ENCODE data around the gene STPG3. TPM values are rescaled to one million over a fixed set of nuclear protein-coding genes. Genes with fewer than 3 reads are reported as not detected.
A peak's percentile ranks its signal among the peaks of the same experiment; 100 is the strongest.

Gene STPG3
- total RNA-seq = not detected

GRCh38 chr9:137251194-137251461 is at the start of gene STPG3:
TSS of gene STPG3 (plus strand) at chr9:137251286. CDS start at chr9:137251287, 1 bp downstream.
- no peaks in the 10 kb centered on the region for H3K27me3 ChIP-seq
- H3K9me3 ChIP-seq = no peaks in the 10 kb centered on the region
- TF ChIP-seq CTCF (IDR thresholded peaks at IDR 0.05) = no peak
- no peaks in the 10 kb centered on the region for H3K36me3 ChIP-seq
- H3K27ac ChIP-seq = no peak within 1 kb of the TSS
- no peak within 1 kb of the TSS for H3K4me3 ChIP-seq
- peaks cover 6 to 11% of the 10 kb centered on the region in 2 donors for H3K4me1 ChIP-seq
- intact Hi-C loops (cut with DNase I) = no loop called here
- DNase-seq (ENCODE audit: low spot score in 2 of 2) = no peak

GRCh38 chr9:137202966-137203365 is 48.1 kb upstream of the STPG3 start:
- H3K27me3 ChIP-seq = no peaks in the 10 kb centered on the region
- no peak overlapping the region for H3K27ac ChIP-seq
- H3K4me1 ChIP-seq = peaks cover 30 to 52% of the 10 kb centered on the region in 2 donors
- H3K9me3 ChIP-seq = no peaks in the 10 kb centered on the region
- no peaks in the 10 kb centered on the region for H3K36me3 ChIP-seq
- DNase-seq (ENCODE audit: low spot score in 2 of 2) = no peak
- no peak overlapping the region for H3K4me3 ChIP-seq
- intact Hi-C loops (cut with DNase I) = no loop called here
- no peak for TF ChIP-seq CTCF (IDR thresholded peaks at IDR 0.05)

GRCh38 chr9:137204731-137205125 is 46.4 kb upstream of the STPG3 start:
- H3K9me3 ChIP-seq = no peaks in the 10 kb centered on the region
- H3K36me3 ChIP-seq = no peaks in the 10 kb centered on the region
- DNase-seq (ENCODE audit: low spot score in 2 of 2) = no peak
- H3K4me3 ChIP-seq = peak overlapping the region; percentile 80 to 100
- peaks cover 27 to 37% of the 10 kb centered on the region in 2 donors for H3K4me1 ChIP-seq
- no peak for TF ChIP-seq CTCF (IDR thresholded peaks at IDR 0.05)
- no peaks in the 10 kb centered on the region for H3K27me3 ChIP-seq
- intact Hi-C loops (cut with DNase I) = loop anchor here (1.0 kb wide), 2 partner anchors 16 to 37 kb away; partner anchors contain the start of genes ANAPC2, SSNA1 and TUBB4B
- H3K27ac ChIP-seq = peak overlapping the region; percentile 77 to 83

- H3K27me3 ChIP-seq = no peaks in the 10 kb centered on the region
- no peaks in the 10 kb centered on the region for H3K9me3 ChIP-seq
- H3K27ac ChIP-seq = peak within 1 kb of the TSS; percentile 77 to 83
- peak; percentile 36 to 94 for DNase-seq (ENCODE audit: low spot score in 2 of 2)
- intact Hi-C loops (cut with DNase I) = loop anchor here (1.0 kb wide), 2 partner anchors 17 to 36 kb away; partner anchors contain the start of genes ANAPC2, SSNA1 and TUBB4B
- no peaks in the 10 kb centered on the region for H3K36me3 ChIP-seq
- H3K4me1 ChIP-seq = peaks cover 25 to 36% of the 10 kb centered on the region in 2 donors
- H3K4me3 ChIP-seq = peak within 1 kb of the TSS; percentile 80 to 100
- no peak for TF ChIP-seq CTCF (IDR thresholded peaks at IDR 0.05)
Measured at GRCh38 chr9:137205126-137206069, 45.7 kb upstream of the STPG3 start, which contains the start of the genes NDOR1 and TMEM203. TSS of gene NDOR1 (plus strand) at chr9:137205700. CDS start at chr9:137205778, 78 bp downstream. TSS of gene TMEM203 (minus strand) at chr9:137205648. CDS start at chr9:137205414, 234 bp downstream.

GRCh38 chr9:137206602-137207001 is 44.5 kb upstream of the STPG3 start:
- intact Hi-C loops (cut with DNase I) = no loop called here
- peaks cover 22 to 31% of the 10 kb centered on the region in 2 donors for H3K4me1 ChIP-seq
- no peak for TF ChIP-seq CTCF (IDR thresholded peaks at IDR 0.05)
- H3K27ac ChIP-seq = no peak overlapping the region
- H3K36me3 ChIP-seq = no peaks in the 10 kb centered on the region
- peak overlapping the region in 1 of 2 donors; percentile 100 for H3K4me3 ChIP-seq
- DNase-seq (ENCODE audit: low spot score in 2 of 2) = no peak
- no peaks in the 10 kb centered on the region for H3K27me3 ChIP-seq
- H3K9me3 ChIP-seq = no peaks in the 10 kb centered on the region

Measured in ascending aorta (tissue), 2 donors.